ENCODE data around the gene GAB4.
"Not testable (repeated sequence)": the region's sequence is repeated elsewhere in the genome, so short reads cannot be mapped to it uniquely, and the experiment has no call there.

DNA sequence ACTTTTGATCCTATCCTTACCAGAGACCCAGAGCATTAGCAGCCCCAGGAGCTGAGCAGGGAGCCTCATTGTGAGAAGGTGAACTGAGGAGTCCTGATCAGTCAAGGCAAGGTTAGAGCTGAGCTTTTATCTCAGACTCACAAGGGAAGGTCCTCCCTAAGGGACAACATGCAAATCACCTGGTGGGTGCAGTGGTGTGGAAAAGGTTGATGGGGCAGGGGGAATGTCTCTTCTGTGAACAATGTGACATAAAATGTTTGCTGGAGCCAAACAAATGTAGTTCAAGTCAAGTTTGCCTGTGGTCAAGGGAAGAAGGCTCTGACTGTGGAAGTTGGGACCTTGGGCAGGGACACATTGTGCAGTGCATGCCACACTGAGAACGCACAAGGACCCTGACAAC, 93.1 kb downstream of the GAB4 start:
- not testable (repeated sequence) for TF ChIP-seq CTCF (conservative IDR thresholded peaks at IDR 0.05 in 1 of 2, IDR thresholded peaks at IDR 0.05 in 1 of 2; ENCODE audit: low read depth in 1 of 2, low read length in 2 of 2); EZH2 (IDR thresholded peaks at IDR 0.05; ENCODE audit: low read length, missing control alignments)

Measured in fibroblast of lung (primary cell).